HepG2 (cell line): ENCODE data around the gene ZNF674. TPM values are rescaled to one million over a fixed set of nuclear protein-coding genes. Genes with fewer than 3 reads are reported as not detected.

Experiments
- ATAC-seq: fragments of 200-7000 bp; cut with Tn5 transposase; 3 replicates; pipeline ENCODE4 v1.9.1; 2020; ENCODE audit warnings: mild to moderate bottlenecking, moderate library complexity
- BruUV-seq: library from RNA; stranded (reverse); fragments of 400-500 nt; replicated peaks from 2 replicates; lab custom pipeline; 2021; lab: Mats Ljungman, UMichigan
- CTCF ChIA-PET: fragments of 300-600 bp; formaldehyde crosslinking; extraction: SDS; loops from one replicate; lab custom pipeline; 2021; ENCODE audit warnings: low total read pairs, inconsistent platforms, low intra/inter-chr PET ratio; lab: Yijun Ruan, JAX
- POLR2A ChIA-PET: fragments of 350-600 bp; sonication (Branson Sonifier 250); formaldehyde crosslinking; loops from one replicate; lab custom pipeline; 2020; ENCODE audit warnings: antibody characterized with exemption, inconsistent platforms; lab: Yijun Ruan, JAX
- DNase-seq: peaks from one replicate; pipeline ENCODE4 v3.0.0-alpha.2; 2015; ENCODE audit warnings: low spot score
- FAIRE-seq: peaks from 3 replicates; lab custom pipeline; 2011; peaks lifted over from hg19 to GRCh38; lab: Jason Lieb, UNC
- H2AFZ ChIP-seq: one replicate; pipeline ENCODE4 v1.6.1; 2011; ENCODE audit warnings: low read length, inconsistent platforms
- H3K27ac ChIP-seq: fragments of 300-600 bp; 3 replicates; pipeline ENCODE4 v1.8.0; 2011; ENCODE audit warnings: mixed run types, mild to moderate bottlenecking, mixed read lengths, low read length, inconsistent platforms; ENCODE audit not compliant: insufficient read depth; ENCODE audit errors: extremely low read length
- H3K27me3 ChIP-seq, 2 experiments: fragments of 200-600 bp in 1 of 2; 2 replicates in 1 of 2; 3 replicates in 1 of 2; pipeline versions ENCODE4 v1.6.0 to v1.8.0; 2011; ENCODE audit warnings: low read length in 2 of 2, mild to moderate bottlenecking in 2 of 2, moderate library complexity in 2 of 2, inconsistent platforms in 1 of 2; ENCODE audit not compliant: insufficient read depth in 2 of 2, control insufficient read depth in 1 of 2
- H3K36me3 ChIP-seq, 2 experiments: fragments of 200-600 bp in 1 of 2; replicated peaks in 1 of 2; 2 replicates in 1 of 2; 3 replicates in 1 of 2; pipeline versions ENCODE4 v1.5.1 to v1.8.0; 2011; ENCODE audit warnings: low read length in 2 of 2, inconsistent platforms in 1 of 2; ENCODE audit not compliant: insufficient read depth in 2 of 2, control insufficient read depth in 1 of 2
- H3K4me1 ChIP-seq: 2 replicates; pipeline ENCODE4 v1.5.1; 2012; ENCODE audit warnings: low read length, inconsistent platforms; ENCODE audit not compliant: insufficient read depth
- H3K4me2 ChIP-seq: 2 replicates; pipeline ENCODE4 v1.6.0; 2011; ENCODE audit warnings: low read depth, low read length, inconsistent platforms
- H3K4me3 ChIP-seq, 3 experiments: fragments of 200-600 bp in 1 of 3; sonication (generic), shearing (Covaris generic) in 1 of 3; replicated peaks in 1 of 3; 2 replicates each; pipeline ENCODE4 v1.5.1; 2011 to 2016; ENCODE audit warnings: low read length in 3 of 3, inconsistent platforms in 2 of 3, low read depth in 2 of 3, mild to moderate bottlenecking in 2 of 3, control low read depth in 1 of 3, mixed read lengths in 1 of 3; ENCODE audit not compliant: insufficient read depth in 1 of 3
- H3K79me2 ChIP-seq: one replicate; pipeline ENCODE4 v1.6.1; 2011; ENCODE audit warnings: low read length, inconsistent platforms; ENCODE audit not compliant: insufficient read depth
- H3K9ac ChIP-seq: 2 replicates; pipeline ENCODE4 v1.6.0; 2011; ENCODE audit warnings: mild to moderate bottlenecking, low read depth, low read length, inconsistent platforms; ENCODE audit not compliant: insufficient read depth
- H3K9me3 ChIP-seq: 2 replicates; pipeline ENCODE4 v1.5.1; 2012; ENCODE audit warnings: mild to moderate bottlenecking, low read length
- H4K20me1 ChIP-seq: 2 replicates; pipeline ENCODE4 v1.6.0; 2011; ENCODE audit warnings: inconsistent platforms, mild to moderate bottlenecking, low read length, moderate library complexity; ENCODE audit not compliant: insufficient read depth
- ARNT2 ChIP-seq: sonication (generic); formaldehyde crosslinking; IDR thresholded peaks from 2 replicates; pipeline ENCODE4 v1.8.0; 2022; ENCODE audit warnings: mild to moderate bottlenecking, low read depth, missing genetic modification reagents, moderate library complexity
- FOXC1 ChIP-seq: sonication (generic); formaldehyde crosslinking; IDR thresholded peaks from 2 replicates; pipeline ENCODE4 v1.8.0; 2022; ENCODE audit warnings: mild to moderate bottlenecking, missing genetic modification reagents, borderline replicate concordance
- RARA ChIP-seq: IDR thresholded peaks from 2 replicates; pipeline ENCODE4 v1.6.1; 2016; ENCODE audit warnings: missing genetic modification reagents, missing compliant biosample characterization
- SMAD1 ChIP-seq: sonication (generic); formaldehyde crosslinking; IDR thresholded peaks from 2 replicates; pipeline ENCODE4 v1.4.0; 2020; ENCODE audit warnings: missing genetic modification reagents, low read depth, mild to moderate bottlenecking, borderline replicate concordance
- ZBTB1 ChIP-seq: sonication (generic); formaldehyde crosslinking; IDR thresholded peaks from 2 replicates; pipeline ENCODE4 v1.4.0; 2020; ENCODE audit warnings: missing genetic modification reagents, borderline replicate concordance
- ZNF30 ChIP-seq: sonication (generic); formaldehyde crosslinking; IDR thresholded peaks from 2 replicates; pipeline ENCODE4 v1.5.0; 2020; ENCODE audit warnings: mild to moderate bottlenecking, missing genetic modification reagents
- ZNF343 ChIP-seq: sonication (generic); formaldehyde crosslinking; IDR thresholded peaks from 2 replicates; pipeline ENCODE4 v1.4.0; 2020; ENCODE audit warnings: mild to moderate bottlenecking, missing genetic modification reagents
- ZNF503 ChIP-seq: sonication (generic); formaldehyde crosslinking; IDR thresholded peaks from 2 replicates; pipeline ENCODE4 v1.4.0; 2020; ENCODE audit warnings: missing genetic modification reagents
- ZNF580 ChIP-seq: IDR thresholded peaks from 2 replicates; pipeline ENCODE4 v1.6.1; 2016; ENCODE audit warnings: low read depth, borderline replicate concordance
- WGBS: methylation state at CpG from one replicate; pipeline ENCODE4 v1.1.6; 2017; ENCODE audit warnings: low lambda C conversion rate; 5-methylcytosine and 5-hydroxymethylcytosine counted together
- in situ Hi-C: cut with HindIII; loops from 2 replicates; pipeline ENCODE4 v1.10.0; 2017; ENCODE audit warnings: low pct_unique_long_range_greater_than_20kb; ENCODE audit not compliant: extremely low pct_ligation_motif_present
- intact Hi-C: fragments of 100-400 bp; cut with micrococcal nuclease; formaldehyde crosslinking; loops from one replicate; pipeline ENCODE4 v1.10.0; 2022; ENCODE audit not compliant: unreplicated experiment
- polyA plus RNA-seq, 8 experiments: library from polyadenylated mRNA; depleted of rRNA in 3 of 8; stranded (reverse) in 7 of 8; unstranded in 1 of 8; fragments of >200 nt; fragmentation: Illumina TruSeq in 4 of 8; extraction: Trizol in 4 of 8; gene quantifications; 2 replicates each; pipeline versions ENCODE4 v1.2.1 to v1.2.3, GENCODE V29; 2011 to 2016; ENCODE audit warnings: low read depth in 4 of 8, missing spikeins in 1 of 8, mixed read lengths in 1 of 8; ENCODE audit not compliant: insufficient read depth in 1 of 8
- total RNA-seq, 5 experiments: library from RNA; depleted of rRNA; stranded (reverse); fragments of >200 nt; fragmentation: Illumina TruSeq; extraction: Trizol; gene quantifications; 2 replicates each; pipeline ENCODE4 v1.2.3, GENCODE V29; 2016; ENCODE audit warnings: low read depth in 1 of 5

The ZNF674 gene
- total and polyA plus RNA-seq, 2 of the 13 experiments (the other 11 are each of a cell fraction or from before 2014, with no cell fraction given) = 2.9 to 3.5 TPM

- TF ChIP-seq SMAD1 (CRISPR knock-in tag) = no peak; the same call in 1 of the 2 replicates
These were observed at the start of gene ZNF674 (continued) for GRCh38 chrX:46545111-46546005.

GRCh38 chrX:46589977-46590723, 44.9 kb upstream of the ZNF674 start:
- no peaks in the 10 kb centered on the region for H3K9me3 ChIP-seq
- FAIRE-seq (no peak), ATAC-seq (no peak), DNase-seq (no peak)
- no peak overlapping the region for H2AFZ ChIP-seq
- peaks cover 0 to 3% of the 10 kb centered on the region in 2 experiments; a peak in 1 of 5 replicates for H3K36me3 ChIP-seq
- ChIA-PET POLR2A (no interaction called here), CTCF (no interaction called here)
- intact Hi-C loops = no loop called here
- H3K79me2 ChIP-seq = no peaks in the 10 kb centered on the region
- no peaks in the 10 kb centered on the region for H4K20me1 ChIP-seq
- no peaks in the 10 kb centered on the region for H3K27me3 ChIP-seq
- in situ Hi-C loops = no loop called here
- no peak for TF ChIP-seq ZNF580 (CRISPR knock-in tag)
- TF ChIP-seq ZBTB1 (CRISPR knock-in tag) = no peak
- no peak for TF ChIP-seq FOXC1 (CRISPR knock-in tag)
- no peak for TF ChIP-seq ZNF343 (CRISPR knock-in tag)
- no peak for TF ChIP-seq ZNF30
- no peak for TF ChIP-seq ARNT2 (CRISPR knock-in tag)
- no peak for TF ChIP-seq RARA (CRISPR knock-in tag)
- TF ChIP-seq ZNF503 (CRISPR knock-in tag) = no peak
- no peak overlapping the region for H3K27ac ChIP-seq
- no peak overlapping the region for H3K4me2 ChIP-seq
- no peaks in the 10 kb centered on the region for H3K4me1 ChIP-seq
- WGBS = 91% methylated on average over 7 of the region's 7 CpGs
- BruUV-seq = no TSS peak
- no peak overlapping the region for H3K9ac ChIP-seq
- no peak overlapping the region for H3K4me3 ChIP-seq
